Skeletal muscle satellite cell (primary cell): ENCODE measurements around the gene PEG3.

Experiments
- H3K27me3 ChIP-seq: 2 replicates; pipeline ENCODE4 v1.7.0; 2013; ENCODE audit warnings: low read length; ENCODE audit not compliant: control insufficient read depth, insufficient read depth
- H3K36me3 ChIP-seq: 2 replicates; pipeline ENCODE4 v1.7.0; 2013; ENCODE audit warnings: mild to moderate bottlenecking, control low read depth, low read length; ENCODE audit not compliant: insufficient read depth
- H3K4me1 ChIP-seq: 2 replicates; pipeline ENCODE4 v1.7.0; 2013; ENCODE audit warnings: low read length; ENCODE audit not compliant: control insufficient read depth, insufficient read depth
- H3K4me2 ChIP-seq: 2 replicates; pipeline ENCODE4 v1.7.0; 2013; ENCODE audit warnings: mild to moderate bottlenecking, low read length
- H3K4me3 ChIP-seq: 2 replicates; pipeline ENCODE4 v1.7.0; 2013; ENCODE audit warnings: low read length
- H3K9ac ChIP-seq: 2 replicates; pipeline ENCODE4 v1.7.0; 2013; ENCODE audit warnings: mild to moderate bottlenecking, low read depth, low read length, moderate library complexity
- H3K9me3 ChIP-seq: replicated peaks from 2 replicates; pipeline ENCODE4 v1.7.0; 2013; ENCODE audit warnings: mild to moderate bottlenecking, control low read depth, low read length

The PEG3 gene

GRCh38 chr19:56838024-56838908 is 2.3 kb downstream of the PEG3 start:
- Histone ChIP-seq H3K4me1 (no peaks in the 10 kb centered on the region), H3K9me3 (peaks cover 18% of the 10 kb centered on the region), H3K36me3 (no peaks in the 10 kb centered on the region), H3K4me2 (peak overlapping the region; percentile 71), H3K9ac (no peak overlapping the region), H3K27me3 (no peaks in the 10 kb centered on the region), H3K4me3 (peak overlapping the region; percentile 61)

GRCh38 chr19:56837492-56838023 is 3.0 kb downstream of the PEG3 start:
- H3K9me3 ChIP-seq = peaks cover 19% of the 10 kb centered on the region
- no peak overlapping the region for H3K9ac ChIP-seq
- H3K4me2 ChIP-seq = peak overlapping the region; percentile 23
- H3K36me3 ChIP-seq = no peaks in the 10 kb centered on the region
- H3K4me1 ChIP-seq = no peaks in the 10 kb centered on the region
- H3K27me3 ChIP-seq = no peaks in the 10 kb centered on the region
- H3K4me3 ChIP-seq = peak overlapping the region; percentile 61

- no peaks in the 10 kb centered on the region for H3K36me3 ChIP-seq
- no peak overlapping the region for H3K4me2 ChIP-seq
- H3K27me3 ChIP-seq = no peaks in the 10 kb centered on the region
- H3K9ac ChIP-seq = no peak overlapping the region
- no peak overlapping the region for H3K4me3 ChIP-seq
- H3K9me3 ChIP-seq = peaks cover 19% of the 10 kb centered on the region
- H3K4me1 ChIP-seq = no peaks in the 10 kb centered on the region
These were observed 3.5 kb downstream of the PEG3 start for GRCh38 chr19:56837004-56837403.

- no peaks in the 10 kb centered on the region for H3K4me1 ChIP-seq
- no peak overlapping the region for H3K4me2 ChIP-seq
- no peak overlapping the region for H3K9ac ChIP-seq
- peaks cover 19% of the 10 kb centered on the region for H3K9me3 ChIP-seq
- H3K4me3 ChIP-seq = no peak overlapping the region
- H3K36me3 ChIP-seq = no peaks in the 10 kb centered on the region
- no peaks in the 10 kb centered on the region for H3K27me3 ChIP-seq
These were observed 4.5 kb downstream of the PEG3 start for GRCh38 chr19:56836059-56836458.

GRCh38 chr19:56835401-56835800 is 5.1 kb downstream of the PEG3 start:
- no peak overlapping the region for H3K9ac ChIP-seq
- no peak overlapping the region for H3K4me2 ChIP-seq
- peaks cover 19% of the 10 kb centered on the region for H3K9me3 ChIP-seq
- no peaks in the 10 kb centered on the region for H3K36me3 ChIP-seq
- H3K4me1 ChIP-seq = no peaks in the 10 kb centered on the region
- no peaks in the 10 kb centered on the region for H3K27me3 ChIP-seq
- H3K4me3 ChIP-seq = no peak overlapping the region

GRCh38 chr19:56834564-56835375 is 5.8 kb downstream of the PEG3 start:
- Histone ChIP-seq H3K9me3 (peaks cover 21% of the 10 kb centered on the region), H3K4me3 (no peak overlapping the region), H3K36me3 (no peaks in the 10 kb centered on the region), H3K4me1 (no peaks in the 10 kb centered on the region), H3K9ac (no peak overlapping the region), H3K27me3 (no peaks in the 10 kb centered on the region), H3K4me2 (no peak overlapping the region)

GRCh38 chr19:56832352-56832928 is 8.1 kb downstream of the PEG3 start:
- Histone ChIP-seq H3K4me2 (no peak overlapping the region), H3K9ac (no peak overlapping the region), H3K27me3 (no peaks in the 10 kb centered on the region), H3K36me3 (no peaks in the 10 kb centered on the region), H3K9me3 (peaks cover 11% of the 10 kb centered on the region), H3K4me3 (no peak overlapping the region), H3K4me1 (no peaks in the 10 kb centered on the region)

- Histone ChIP-seq H3K4me1 (no peaks in the 10 kb centered on the region), H3K9ac (no peak overlapping the region), H3K4me2 (no peak overlapping the region), H3K27me3 (no peaks in the 10 kb centered on the region), H3K36me3 (no peaks in the 10 kb centered on the region), H3K4me3 (no peak overlapping the region), H3K9me3 (peaks cover 11% of the 10 kb centered on the region)
These were observed 9.3 kb downstream of the PEG3 start for GRCh38 chr19:56831255-56831654.

- Histone ChIP-seq H3K36me3 (no peaks in the 10 kb centered on the region), H3K4me3 (no peak overlapping the region), H3K4me2 (no peak overlapping the region), H3K4me1 (no peaks in the 10 kb centered on the region), H3K9ac (no peak overlapping the region), H3K9me3 (peaks cover 15% of the 10 kb centered on the region), H3K27me3 (no peaks in the 10 kb centered on the region)
These were observed 10.9 kb downstream of the PEG3 start for GRCh38 chr19:56829596-56829995.

GRCh38 chr19:56827708-56828107 is 12.8 kb downstream of the PEG3 start:
- H3K9me3 ChIP-seq = peaks cover 12% of the 10 kb centered on the region
- no peaks in the 10 kb centered on the region for H3K27me3 ChIP-seq
- no peak overlapping the region for H3K4me3 ChIP-seq
- H3K9ac ChIP-seq = no peak overlapping the region
- H3K4me2 ChIP-seq = no peak overlapping the region
- H3K36me3 ChIP-seq = no peaks in the 10 kb centered on the region
- H3K4me1 ChIP-seq = no peaks in the 10 kb centered on the region

GRCh38 chr19:56823956-56824355 is 16.6 kb downstream of the PEG3 start:
- Histone ChIP-seq H3K27me3 (no peaks in the 10 kb centered on the region), H3K4me2 (no peak overlapping the region), H3K36me3 (no peaks in the 10 kb centered on the region), H3K9ac (no peak overlapping the region), H3K4me1 (no peaks in the 10 kb centered on the region), H3K4me3 (no peak overlapping the region), H3K9me3 (peaks cover 10% of the 10 kb centered on the region)
